DMS153 treated with DMSO at 0.1 percent for 48 hours (cell line): ENCODE data around the gene GPSM1.

ENCODE experiments used
- DNase-seq: peaks from one replicate; lab custom pipeline; 2025; ENCODE audit not compliant: unreplicated experiment; lab: John Stamatoyannopoulos, UW

GPSM1 gene

DNA sequence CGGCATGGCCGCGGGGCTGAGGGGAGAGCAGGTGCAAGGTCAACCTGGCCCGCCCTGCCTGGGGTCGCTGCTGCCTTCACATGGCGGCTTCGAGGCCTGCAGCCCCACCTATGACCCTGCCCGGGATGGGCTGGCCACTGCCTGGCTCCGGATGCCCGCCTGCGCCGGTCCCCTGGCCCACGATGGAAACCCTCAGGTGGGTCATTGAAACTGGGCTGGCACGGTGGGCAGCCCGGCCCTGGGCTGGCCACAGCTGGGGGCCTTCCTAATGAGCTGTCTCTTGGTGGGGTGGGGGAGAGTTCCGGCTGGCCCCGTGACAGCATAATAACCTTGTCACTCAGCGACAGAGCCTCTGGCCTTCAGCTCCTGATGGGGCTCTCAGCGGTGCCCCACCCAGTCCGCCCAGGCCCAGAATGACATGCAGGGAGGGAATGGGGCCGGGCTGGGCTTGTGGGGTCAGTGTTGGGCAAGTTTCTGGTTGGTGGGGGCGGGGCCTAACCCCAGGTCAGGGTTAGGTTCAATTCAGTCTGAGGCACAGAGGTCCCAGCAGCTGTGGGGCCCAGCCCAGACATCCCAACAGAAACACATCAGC is 23.4 kb upstream of the GPSM1 start, which contains the start of gene CCDC187:
Gene CCDC187, minus strand, starts transcription at position 270 of the 592 bp plus-strand sequence. Its CDS starts 264 bp downstream, at position 6.
- no peak for DNase-seq

DNA sequence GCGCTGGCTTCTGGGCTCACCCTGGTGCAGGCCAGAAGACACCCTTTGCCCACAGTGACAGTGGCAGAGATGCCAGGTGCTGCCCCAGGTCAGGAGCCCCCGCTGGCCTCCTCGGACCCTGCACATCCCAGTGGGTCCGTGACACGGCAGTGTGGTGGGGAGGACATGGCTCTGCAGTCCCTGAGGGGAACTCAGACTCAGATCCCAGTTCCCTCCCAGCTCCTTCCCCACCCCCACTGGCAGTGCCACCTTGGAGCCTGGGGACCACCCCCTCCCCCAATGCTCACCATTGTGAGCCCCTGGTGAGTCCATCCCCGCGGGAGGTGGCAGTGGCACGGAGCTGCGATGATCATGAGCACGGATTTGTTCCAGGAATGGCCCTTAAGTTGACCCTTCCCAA is 22.9 kb upstream of the GPSM1 start:
- no peak for DNase-seq

DNA sequence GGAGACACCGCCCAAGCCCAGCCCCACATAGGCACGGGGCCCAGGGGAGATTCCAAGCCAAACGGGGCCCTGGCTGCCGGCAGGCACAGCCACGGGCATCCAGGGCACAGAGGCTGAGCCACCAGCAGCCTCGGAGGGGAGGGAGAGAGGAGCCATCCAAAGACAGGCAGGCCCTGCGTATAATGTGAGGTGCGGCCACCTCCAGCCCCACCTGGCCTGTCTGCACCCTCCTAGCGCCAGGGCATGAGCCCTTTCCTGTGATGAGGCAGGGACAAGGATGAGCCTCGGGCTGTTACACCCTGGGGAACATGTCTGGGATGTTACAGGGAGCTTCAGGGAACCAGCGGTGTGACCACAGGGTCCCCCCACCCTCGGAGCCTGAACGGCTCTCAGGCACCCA is 22.4 kb upstream of the GPSM1 start:
- DNase-seq = no peak

GRCh38 chr9:136305804-136306203 is 21.5 kb upstream of the GPSM1 start:
- no peak for DNase-seq

DNA sequence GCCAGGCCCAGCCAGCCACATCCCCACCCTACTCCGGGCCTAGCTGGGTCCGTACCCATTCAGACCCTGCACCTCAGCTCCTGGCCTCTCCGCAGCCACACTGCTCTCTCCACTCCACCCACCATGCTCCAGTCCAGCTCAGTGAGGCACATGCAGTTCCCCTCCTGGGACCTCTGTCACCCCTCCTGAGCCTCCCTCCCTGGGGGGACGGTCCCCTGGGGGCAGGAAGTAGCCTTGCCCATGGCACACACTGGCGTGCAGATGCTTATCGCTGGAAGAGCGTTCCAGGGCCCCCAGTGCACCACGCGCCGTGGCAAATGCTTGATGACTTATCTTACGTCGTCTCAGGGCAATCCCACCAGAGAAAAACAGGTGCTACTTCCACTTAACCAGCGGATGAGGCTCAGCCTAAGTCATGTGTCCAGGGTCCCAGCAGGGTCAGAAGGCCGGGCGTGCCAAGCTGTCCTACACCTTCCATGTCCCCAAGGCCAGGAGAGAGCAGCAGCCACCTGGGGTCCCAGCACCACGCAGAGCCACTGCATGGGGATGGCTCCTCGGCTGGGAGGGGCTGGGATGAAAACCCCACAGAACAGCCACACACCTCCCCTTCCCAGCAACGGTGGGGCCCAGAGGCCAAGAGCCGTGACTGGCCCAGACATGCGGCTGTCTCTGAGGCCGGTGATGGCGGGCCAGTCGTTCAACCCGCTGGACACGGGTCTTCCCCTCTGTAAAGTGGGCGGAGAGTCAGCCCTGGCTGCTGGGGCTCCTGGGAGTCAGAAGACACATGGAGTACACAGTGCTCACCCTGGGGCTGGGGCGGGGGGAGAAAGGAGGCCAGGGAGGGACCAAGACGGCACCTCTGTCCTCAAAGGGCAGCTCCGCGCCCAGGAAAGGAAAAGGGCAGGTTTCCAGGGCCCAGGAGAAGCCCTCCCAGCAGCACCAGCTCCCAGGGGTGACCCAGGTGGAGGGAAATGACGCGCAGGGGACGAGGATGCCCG is 20.8 kb upstream of the GPSM1 start:
- DNase-seq = peak; percentile 23

GRCh38 chr9:136307215-136307750 is 20.1 kb upstream of the GPSM1 start:
- no peak for DNase-seq

DNA sequence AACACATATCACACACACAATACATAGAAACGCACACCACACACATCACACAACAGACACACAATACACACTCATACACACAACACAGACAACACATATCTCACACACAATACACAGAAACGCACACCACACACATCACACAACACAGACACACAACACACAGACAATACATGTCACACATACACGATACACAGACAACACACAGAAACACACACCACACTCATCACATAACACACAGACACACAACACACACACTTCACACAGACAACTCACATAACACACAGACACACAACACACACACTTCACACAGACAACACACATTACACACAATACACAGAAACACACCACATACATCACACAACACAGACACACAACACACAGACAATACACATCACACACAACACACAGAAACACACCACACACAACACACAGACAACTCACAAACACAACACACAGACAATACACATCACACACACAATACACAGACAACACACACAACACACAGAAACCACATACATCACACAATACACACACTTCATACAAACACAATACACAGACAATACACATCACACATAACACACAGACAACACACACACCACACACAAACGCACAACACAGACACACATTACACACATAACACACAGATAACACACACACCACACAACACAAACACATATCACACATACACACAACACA is 19.2 kb upstream of the GPSM1 start:
- DNase-seq = no peak

- DNase-seq = no peak
Measured at GRCh38 chr9:136308702-136309053, 18.7 kb upstream of the GPSM1 start.

- DNase-seq = peak; percentile 69
Measured at GRCh38 chr9:136309101-136309801, 18.1 kb upstream of the GPSM1 start.

DNA sequence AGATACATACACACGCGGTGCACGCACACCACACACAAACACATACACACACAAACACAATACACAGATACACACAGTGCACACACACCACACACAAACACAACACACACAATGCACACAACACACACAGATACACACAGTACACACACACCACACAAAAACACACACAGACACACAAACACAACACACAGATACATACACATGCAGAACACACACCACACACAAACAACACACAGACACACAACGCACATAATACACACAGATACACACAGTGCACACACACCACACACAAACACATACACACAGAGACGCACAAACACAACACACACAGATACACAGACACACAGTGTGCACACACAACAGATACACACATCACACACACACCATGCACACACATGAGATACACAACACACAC is 17.5 kb upstream of the GPSM1 start:
- no peak for DNase-seq

- DNase-seq = peak; percentile 38
Measured at GRCh38 chr9:136310273-136311030, 16.9 kb upstream of the GPSM1 start.

GRCh38 chr9:136311051-136312008 is 16.0 kb upstream of the GPSM1 start:
- DNase-seq = peak; percentile 74

DNA sequence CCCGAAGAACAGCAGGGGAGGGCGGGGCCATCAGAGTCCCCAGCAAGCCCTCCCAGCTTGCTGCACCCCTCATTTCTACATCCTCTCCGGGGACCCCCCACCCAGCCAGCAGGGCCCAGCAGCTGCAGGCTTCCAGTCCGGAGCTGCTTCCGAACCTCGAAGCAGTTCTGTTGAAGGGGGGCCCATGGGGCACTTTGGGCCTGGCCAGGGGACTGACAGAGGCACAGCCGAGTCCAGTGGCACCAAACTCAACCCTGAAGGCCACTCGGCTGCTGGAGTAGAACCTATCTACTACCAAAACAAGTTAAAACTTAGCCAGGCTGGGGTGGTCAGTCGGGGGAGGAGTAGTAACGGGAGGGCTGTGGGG is 15.3 kb upstream of the GPSM1 start:
- no peak for DNase-seq

DNA sequence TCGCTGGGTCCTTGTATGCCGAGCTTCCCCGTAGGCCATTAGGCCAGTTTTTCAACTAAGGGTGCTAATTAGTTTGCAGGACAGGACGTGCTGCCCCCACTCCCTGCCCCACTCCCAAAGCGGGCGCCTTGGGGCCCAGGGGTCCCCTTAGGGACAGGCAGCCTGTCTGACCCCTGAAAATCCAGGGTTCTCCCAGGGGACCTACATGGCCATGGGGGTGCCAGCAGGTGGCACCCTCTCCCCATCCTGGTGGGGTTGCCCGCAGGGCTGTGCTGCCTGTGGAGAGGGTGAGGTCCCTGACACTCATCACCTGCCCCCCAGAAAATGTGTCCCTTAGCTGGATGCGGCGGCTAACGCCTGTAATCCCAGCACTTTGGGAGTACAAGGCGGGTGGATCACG is 14.9 kb upstream of the GPSM1 start:
- no peak for DNase-seq

GRCh38 chr9:136313111-136314055 is 14.0 kb upstream of the GPSM1 start:
- no peak for DNase-seq

- DNase-seq = no peak
Measured at GRCh38 chr9:136314056-136314416, 13.3 kb upstream of the GPSM1 start.

DNA sequence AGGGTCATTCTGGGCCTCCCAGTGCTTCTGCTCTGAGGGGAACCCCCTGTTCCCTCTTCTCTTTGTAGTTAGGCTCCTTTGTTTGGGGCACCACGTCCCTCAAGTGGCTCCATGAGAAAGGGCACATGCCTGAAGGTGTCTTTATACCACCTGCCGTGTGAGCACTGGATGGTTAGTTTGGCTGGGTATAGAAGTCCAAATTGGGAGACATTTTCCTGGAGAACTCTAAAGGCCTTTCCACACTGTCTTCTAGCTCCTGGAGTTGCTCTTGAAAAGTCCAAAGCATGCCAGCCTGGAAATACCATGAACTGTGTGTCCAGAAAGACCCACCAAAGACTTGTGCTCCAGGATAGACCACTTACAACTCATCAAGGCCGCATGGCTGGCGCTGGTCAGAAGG is 12.4 kb upstream of the GPSM1 start:
- no peak for DNase-seq

DNA sequence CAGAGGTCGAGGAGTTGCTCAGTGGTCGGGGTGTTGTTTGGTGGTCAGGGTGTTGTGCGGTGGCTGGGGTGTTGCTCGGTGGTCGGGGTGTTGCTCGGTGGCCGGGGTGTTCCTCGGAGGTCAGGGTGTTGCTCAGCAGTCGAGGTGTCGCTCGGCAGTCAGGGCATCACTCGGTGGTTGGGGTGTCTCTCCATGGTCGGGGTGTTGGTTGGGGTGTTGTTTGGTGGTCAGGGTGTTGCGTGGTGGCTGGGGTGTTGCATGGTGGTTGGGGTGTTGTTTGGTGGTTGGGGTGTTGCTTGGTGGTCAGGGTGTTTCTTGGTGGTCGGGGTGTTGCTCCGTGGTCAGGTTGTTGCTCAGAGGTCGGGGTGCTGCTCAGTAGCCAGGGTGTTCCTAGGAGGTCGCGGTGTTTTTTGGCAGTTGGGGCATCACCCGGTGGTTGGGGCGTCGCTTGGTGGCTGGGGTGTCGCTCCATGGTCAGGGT is 11.0 kb upstream of the GPSM1 start:
- DNase-seq = no peak
